Body of pancreas (tissue), 4 donors: ENCODE results near the gene CNTN2. TPM values are rescaled to one million over a fixed set of nuclear protein-coding genes. Genes with fewer than 3 reads are reported as not detected.

Experiments
- ATAC-seq: fragments of 150-250 bp; one replicate; pipeline ENCODE4 v1.9.1; 2016
- DNase-seq, 4 donors: peaks; one replicate each; pipeline ENCODE4 v3.0.0-alpha.2; 2019
- H3K27ac ChIP-seq, 4 donors: fragments of 200-600 bp; sonication (generic); 1 replicate in 3 of 4; 2 replicates in 1 of 4; pipeline versions ENCODE4 v1.5.1 to v1.6.1; 2016 to 2019; ENCODE audit warnings: mild to moderate bottlenecking in 1 of 4, mixed read lengths in 1 of 4, moderate library complexity in 1 of 4
- H3K27me3 ChIP-seq, 2 donors: fragments of 200-600 bp; sonication (generic); one replicate each; pipeline ENCODE4 v1.6.0; 2016; ENCODE audit warnings: mild to moderate bottlenecking in 1 of 2
- H3K36me3 ChIP-seq, 2 donors: fragments of 200-600 bp; sonication (generic); replicated peaks in 1 of 2; 2 replicates each; pipeline ENCODE4 v1.5.1; 2016; ENCODE audit warnings: low read depth in 2 of 2; ENCODE audit not compliant: insufficient read depth in 1 of 2
- H3K4me1 ChIP-seq: fragments of 200-600 bp; sonication (generic); one replicate; pipeline ENCODE4 v1.6.0; 2016
- H3K4me3 ChIP-seq, 2 donors: fragments of 200-600 bp; sonication (generic); 1 replicate in 1 of 2; 2 replicates in 1 of 2; pipeline ENCODE4 v1.5.1; 2016 to 2019
- H3K9me3 ChIP-seq, 3 donors: fragments of 200-600 bp; sonication (generic); 1 replicate in 2 of 3; 2 replicates in 1 of 3; pipeline ENCODE4 v1.5.1; 2016
- POLR2A ChIP-seq, 3 donors: fragments of 450-650 bp; IDR thresholded peaks; one replicate each; pipeline ENCODE4 v1.6.1; 2016; ENCODE audit warnings: antibody characterized with exemption in 3 of 3, mild to moderate bottlenecking in 2 of 3
- WGBS, 2 donors: methylation state at CpG; one replicate each; pipeline ENCODE4 v1.1.5; 2017; 5-methylcytosine and 5-hydroxymethylcytosine counted together
- intact Hi-C: fragments of 100-400 bp; cut with DNase I; formaldehyde crosslinking; loops from one replicate; pipeline ENCODE4 v1.15.1; 2023
- total RNA-seq, 2 donors: library from RNA; depleted of rRNA; stranded (reverse); fragments of >200 nt; gene quantifications; one replicate each; pipeline ENCODE4 v1.1.0, GENCODE V29; 2016
- TF ChIP-seq, protein P1 (sequence below), 7 experiments: fragments of 450-650 bp in 4 of 7; fragments of 200-600 bp in 3 of 7; sonication (generic) in 3 of 7; IDR thresholded peaks; one replicate each; pipeline ENCODE4 v1.5.1; 2016 to 2019; ENCODE audit warnings: antibody characterized with exemption in 7 of 7

CNTN2 gene
- total RNA-seq, 2 donors from 2014 or later = not detected

DNA sequence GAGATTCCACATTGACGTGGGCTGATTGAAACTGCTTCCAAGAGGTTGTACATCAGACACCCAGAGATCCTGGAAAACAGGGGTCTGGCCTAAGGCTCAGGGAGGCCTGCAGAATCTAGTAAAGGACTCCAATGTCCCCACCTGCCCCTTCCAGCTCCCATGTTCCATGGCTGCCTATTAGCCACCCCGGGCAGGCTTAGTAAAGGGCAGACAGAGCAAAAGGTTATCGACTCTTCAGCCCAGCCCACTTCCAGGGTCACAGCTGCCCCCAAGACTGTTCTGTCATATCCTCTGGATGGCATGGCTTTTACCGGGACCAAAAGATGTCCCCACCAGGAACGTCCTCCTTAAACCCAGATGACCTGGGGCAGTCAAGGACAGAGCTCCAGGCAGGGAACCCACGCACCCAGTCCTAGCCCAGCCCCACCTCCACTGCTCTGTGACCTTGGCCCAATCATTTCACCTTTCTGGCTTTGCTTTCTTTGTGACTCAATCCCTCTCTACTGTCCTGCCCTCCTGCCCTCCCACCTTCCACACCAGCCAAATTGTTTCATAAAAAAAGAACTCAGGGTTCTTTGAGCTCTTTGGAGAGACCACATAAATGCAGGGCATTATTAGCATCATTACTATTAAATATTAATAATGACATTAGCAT is 4.8 kb upstream of the CNTN2 start:
- ATAC-seq (no peak), DNase-seq (no peak)

DNA sequence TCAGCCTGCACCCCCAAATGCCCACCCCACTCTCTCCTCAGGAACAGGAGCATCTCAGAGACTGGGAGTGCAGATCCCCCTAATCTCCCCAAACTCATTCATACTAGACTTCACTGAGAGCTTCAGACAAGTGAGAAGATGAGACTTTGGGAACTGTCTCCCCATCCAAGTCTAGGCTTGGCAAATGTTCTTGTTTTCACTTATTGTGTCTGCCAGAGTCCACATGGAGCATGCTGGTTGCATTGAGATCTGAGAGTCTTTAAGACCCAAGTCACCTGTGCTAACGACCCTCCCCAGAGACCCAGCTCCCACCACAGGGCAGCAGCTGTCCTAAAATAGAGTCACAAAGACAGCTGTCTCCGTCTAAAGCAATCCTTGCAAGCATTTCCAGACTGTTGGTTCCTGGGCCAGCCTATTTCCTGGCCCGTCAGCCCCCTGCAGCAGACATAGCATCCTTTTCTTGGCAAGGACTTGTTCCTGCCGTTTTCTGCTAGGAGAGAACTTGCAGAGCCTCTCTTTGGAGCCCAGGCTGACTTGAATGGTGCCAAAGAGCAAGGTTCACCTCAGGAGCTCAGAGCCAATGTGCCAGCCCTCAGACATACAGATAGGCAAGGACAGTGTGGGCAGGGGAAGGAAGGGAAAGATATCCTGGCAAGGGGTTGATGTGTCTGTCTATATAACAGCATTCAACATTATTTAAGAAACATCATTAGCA is 1.9 kb upstream of the CNTN2 start:
- no peak for ATAC-seq
- peaks cover 0 to 3% of the 10 kb centered on the region in 2 donors for H3K27me3 ChIP-seq

More for the DNA sequence above, 4.8 kb upstream of the CNTN2 start:
- H3K27me3 ChIP-seq = peaks cover 0 to 3% of the 10 kb centered on the region in 2 donors
- intact Hi-C loops = no loop called here
- 73 to 82% methylated on average over 4 to 6 of the region's 6 CpGs for WGBS, 2 donors
- no peaks in the 10 kb centered on the region for H3K36me3 ChIP-seq
- H3K4me1 ChIP-seq = no peaks in the 10 kb centered on the region
- TF ChIP-seq, protein P1, sequence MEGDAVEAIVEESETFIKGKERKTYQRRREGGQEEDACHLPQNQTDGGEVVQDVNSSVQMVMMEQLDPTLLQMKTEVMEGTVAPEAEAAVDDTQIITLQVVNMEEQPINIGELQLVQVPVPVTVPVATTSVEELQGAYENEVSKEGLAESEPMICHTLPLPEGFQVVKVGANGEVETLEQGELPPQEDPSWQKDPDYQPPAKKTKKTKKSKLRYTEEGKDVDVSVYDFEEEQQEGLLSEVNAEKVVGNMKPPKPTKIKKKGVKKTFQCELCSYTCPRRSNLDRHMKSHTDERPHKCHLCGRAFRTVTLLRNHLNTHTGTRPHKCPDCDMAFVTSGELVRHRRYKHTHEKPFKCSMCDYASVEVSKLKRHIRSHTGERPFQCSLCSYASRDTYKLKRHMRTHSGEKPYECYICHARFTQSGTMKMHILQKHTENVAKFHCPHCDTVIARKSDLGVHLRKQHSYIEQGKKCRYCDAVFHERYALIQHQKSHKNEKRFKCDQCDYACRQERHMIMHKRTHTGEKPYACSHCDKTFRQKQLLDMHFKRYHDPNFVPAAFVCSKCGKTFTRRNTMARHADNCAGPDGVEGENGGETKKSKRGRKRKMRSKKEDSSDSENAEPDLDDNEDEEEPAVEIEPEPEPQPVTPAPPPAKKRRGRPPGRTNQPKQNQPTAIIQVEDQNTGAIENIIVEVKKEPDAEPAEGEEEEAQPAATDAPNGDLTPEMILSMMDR (IDR thresholded peaks at IDR 0.05) = no peak
- no peak for TF ChIP-seq POLR2A (IDR thresholded peaks at IDR 0.05)
- no peak overlapping the region for H3K27ac ChIP-seq
- H3K9me3 ChIP-seq = no peaks in the 10 kb centered on the region
- no peak overlapping the region for H3K4me3 ChIP-seq

DNA sequence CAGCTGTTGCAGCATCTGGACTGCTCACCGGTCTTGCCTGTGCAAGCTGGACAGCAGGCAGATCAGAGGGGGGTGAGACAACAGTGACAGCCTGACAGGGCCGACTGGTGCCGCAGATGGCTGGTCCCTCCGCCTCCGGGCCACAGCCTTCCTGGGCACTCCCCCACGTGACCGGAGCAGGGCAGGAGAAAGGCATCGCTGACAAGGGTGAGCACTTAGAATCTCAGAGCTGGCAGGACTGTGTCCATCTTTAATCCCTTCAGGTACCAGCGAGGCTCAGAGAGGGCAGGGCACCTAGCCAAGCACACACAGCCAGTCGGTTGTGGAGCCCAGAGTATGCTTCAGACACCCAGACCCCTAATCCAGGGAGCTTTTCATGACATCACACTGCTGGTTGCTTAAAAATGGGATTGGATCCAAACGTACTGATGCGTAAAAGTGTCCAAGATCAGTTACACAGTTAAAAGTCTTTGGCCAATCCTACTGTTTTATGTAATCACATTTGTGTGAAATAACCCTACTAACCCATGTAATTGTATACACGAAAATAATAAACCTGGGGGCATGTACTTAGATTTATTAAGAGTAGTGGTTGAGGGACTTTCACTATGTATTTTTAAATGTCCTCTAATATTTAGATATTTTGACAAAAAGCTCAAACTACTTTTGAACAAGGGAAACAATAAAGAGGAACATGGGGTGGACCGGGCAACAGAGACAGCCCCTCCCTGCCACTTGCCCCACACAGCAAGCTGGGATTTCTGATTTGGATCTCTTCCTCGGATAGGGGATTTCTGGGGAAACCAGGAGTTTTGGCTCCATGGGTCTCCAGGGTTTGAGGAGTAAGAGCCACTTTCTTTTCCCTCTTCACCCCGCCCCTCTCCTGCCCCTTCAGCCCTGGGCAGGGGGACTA is 758 bp upstream of the CNTN2 start:
- H3K36me3 ChIP-seq = no peaks in the 10 kb centered on the region
- no peak overlapping the region for H3K27ac ChIP-seq
- H3K27me3 ChIP-seq = peaks cover 0 to 3% of the 10 kb centered on the region in 2 donors
- no peaks in the 10 kb centered on the region for H3K9me3 ChIP-seq
- WGBS, 2 donors = 26 to 60% methylated on average over 7 to 16 of the region's 16 CpGs
- H3K4me1 ChIP-seq = no peaks in the 10 kb centered on the region
- DNase-seq (no peak), ATAC-seq (no peak)
- no peak for TF ChIP-seq POLR2A (IDR thresholded peaks at IDR 0.05)
- TF ChIP-seq, protein P1 (IDR thresholded peaks at IDR 0.05) = no peak
- intact Hi-C loops = no loop called here
- no peak overlapping the region for H3K4me3 ChIP-seq

More for the DNA sequence above, 1.9 kb upstream of the CNTN2 start:
- no peak for TF ChIP-seq POLR2A (IDR thresholded peaks at IDR 0.05)
- TF ChIP-seq, protein P1 (IDR thresholded peaks at IDR 0.05) = no peak
- Histone ChIP-seq H3K9me3 (no peaks in the 10 kb centered on the region), H3K4me3 (no peak overlapping the region), H3K27ac (no peak overlapping the region), H3K36me3 (no peaks in the 10 kb centered on the region), H3K4me1 (no peaks in the 10 kb centered on the region)
- intact Hi-C loops = no loop called here
- no peak for DNase-seq
- WGBS, 2 donors = 39 to 43% methylated on average over 4 of the region's 4 CpGs

DNA sequence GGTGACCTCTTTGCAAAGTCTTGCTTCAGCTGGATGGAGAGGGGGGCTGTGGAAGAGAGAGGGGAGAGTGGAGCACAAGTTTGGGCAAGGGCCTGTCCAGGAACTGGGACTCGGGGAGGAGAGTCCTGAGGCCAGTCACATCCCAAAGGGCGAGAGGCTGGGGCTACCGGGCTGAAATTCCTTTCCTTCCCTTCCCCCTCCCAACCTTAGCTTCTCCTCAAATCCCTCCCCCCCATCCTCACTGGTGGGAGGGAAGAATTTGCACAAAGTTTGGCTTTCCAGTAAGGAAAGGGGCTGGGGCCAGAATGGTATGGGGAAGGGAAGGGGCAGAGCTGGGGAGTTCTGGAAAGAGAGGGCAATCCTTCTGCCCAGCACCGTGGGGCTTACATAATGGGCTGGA is 854 bp downstream of the CNTN2 start:
- H3K27ac ChIP-seq = no peak overlapping the region

More for the DNA sequence above, 854 bp downstream of the CNTN2 start:
- intact Hi-C loops = no loop called here
- ATAC-seq (no peak), DNase-seq (no peak)
- no peak overlapping the region for H3K4me3 ChIP-seq
- WGBS, 2 donors = 25 to 33% methylated on average over 4 of the region's 4 CpGs
- H3K9me3 ChIP-seq = no peaks in the 10 kb centered on the region
- no peaks in the 10 kb centered on the region for H3K36me3 ChIP-seq
- H3K27me3 ChIP-seq = peaks cover 0 to 3% of the 10 kb centered on the region in 2 donors
- TF ChIP-seq, protein P1 (IDR thresholded peaks at IDR 0.05) = no peak
- no peak for TF ChIP-seq POLR2A (IDR thresholded peaks at IDR 0.05)
- H3K4me1 ChIP-seq = no peaks in the 10 kb centered on the region
